Measurements from ENCODE around the gene STX5. TPM values are rescaled to one million over a fixed set of nuclear protein-coding genes. Genes with fewer than 3 reads are reported as not detected.
"Not testable (repeated sequence)": the region's sequence is repeated elsewhere in the genome, so short reads cannot be mapped to it uniquely, and the experiment has no call there.

STX5 gene, protein sequence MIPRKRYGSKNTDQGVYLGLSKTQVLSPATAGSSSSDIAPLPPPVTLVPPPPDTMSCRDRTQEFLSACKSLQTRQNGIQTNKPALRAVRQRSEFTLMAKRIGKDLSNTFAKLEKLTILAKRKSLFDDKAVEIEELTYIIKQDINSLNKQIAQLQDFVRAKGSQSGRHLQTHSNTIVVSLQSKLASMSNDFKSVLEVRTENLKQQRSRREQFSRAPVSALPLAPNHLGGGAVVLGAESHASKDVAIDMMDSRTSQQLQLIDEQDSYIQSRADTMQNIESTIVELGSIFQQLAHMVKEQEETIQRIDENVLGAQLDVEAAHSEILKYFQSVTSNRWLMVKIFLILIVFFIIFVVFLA
- total RNA-seq (2014; rRNA removed; shearing (Covaris generic)), result 40.9 and 49.0 TPM in 2 replicates

DNA sequence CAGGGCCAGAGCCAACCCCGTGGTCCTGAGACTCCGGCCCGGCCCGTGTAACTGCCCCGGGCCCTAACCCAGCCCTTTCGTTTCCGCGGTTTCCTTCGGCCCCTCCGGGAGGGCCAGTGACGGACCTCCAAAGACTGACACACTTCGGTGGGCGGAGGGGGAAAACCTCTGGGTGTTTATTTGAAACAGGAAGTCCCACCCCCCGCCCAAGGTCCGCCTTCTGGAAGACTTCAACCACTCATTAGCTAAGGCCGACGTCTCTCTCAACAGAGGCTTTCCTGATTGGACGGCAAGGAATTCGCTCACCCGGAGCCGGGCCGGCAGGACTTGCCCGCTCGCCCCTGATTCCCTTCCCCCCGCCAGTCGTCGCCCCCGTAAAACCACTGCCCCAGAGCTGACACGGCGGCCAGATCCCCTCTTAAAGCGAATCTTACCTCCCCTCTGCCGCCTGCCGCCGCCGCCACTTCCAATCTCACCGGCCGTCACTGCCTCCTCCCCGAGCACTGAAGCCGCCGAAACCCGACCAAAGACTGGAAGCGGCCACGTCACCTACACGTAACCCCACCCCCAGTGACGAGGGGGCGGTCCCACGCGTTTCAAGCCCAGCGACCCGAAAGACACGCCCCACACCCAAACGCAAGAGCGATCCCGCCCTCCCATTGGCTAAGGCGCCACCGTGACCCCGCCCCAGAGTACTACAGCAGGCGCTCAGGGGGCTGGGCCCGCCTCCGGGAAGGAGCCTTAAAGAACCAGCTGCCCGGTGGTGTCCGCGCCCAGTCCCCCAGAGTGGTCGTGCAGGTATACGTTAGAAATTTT is at the start of gene STX5:
TSS of gene STX5 (minus strand) at position 532 of the 816 bp plus-strand sequence. CDS start 808 bp downstream, outside the sequence.
- DNase-seq (ENCODE audit: low spot score), result peak; percentile 99
- in situ Hi-C loops (cut with HindIII; ENCODE audit: low sequenced_read_pairs), result no loop called here

DNA sequence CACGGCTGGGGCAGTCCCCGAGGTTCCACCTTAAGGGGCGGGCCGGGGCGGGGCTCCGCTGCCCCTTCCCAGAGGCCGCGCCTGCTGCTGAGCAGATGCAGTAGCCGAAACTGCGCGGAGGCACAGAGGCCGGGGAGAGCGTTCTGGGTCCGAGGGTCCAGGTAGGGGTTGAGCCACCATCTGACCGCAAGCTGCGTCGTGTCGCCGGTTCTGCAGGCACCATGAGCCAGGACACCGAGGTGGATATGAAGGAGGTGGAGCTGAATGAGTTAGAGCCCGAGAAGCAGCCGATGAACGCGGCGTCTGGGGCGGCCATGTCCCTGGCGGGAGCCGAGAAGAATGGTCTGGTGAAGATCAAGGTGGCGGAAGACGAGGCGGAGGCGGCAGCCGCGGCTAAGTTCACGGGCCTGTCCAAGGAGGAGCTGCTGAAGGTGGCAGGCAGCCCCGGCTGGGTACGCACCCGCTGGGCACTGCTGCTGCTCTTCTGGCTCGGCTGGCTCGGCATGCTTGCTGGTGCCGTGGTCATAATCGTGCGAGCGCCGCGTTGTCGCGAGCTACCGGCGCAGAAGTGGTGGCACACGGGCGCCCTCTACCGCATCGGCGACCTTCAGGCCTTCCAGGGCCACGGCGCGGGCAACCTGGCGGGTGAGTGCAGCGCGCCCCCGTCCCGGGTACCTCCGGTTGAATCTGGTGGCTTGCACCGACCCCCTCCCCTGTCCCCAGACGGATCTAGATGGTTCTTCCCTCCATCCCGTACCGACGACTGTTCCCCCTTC is 49.1 kb upstream of the STX5 start, which contains the start of gene SLC3A2:
TSS of gene SLC3A2 (plus strand) at position 94 of the 776 bp plus-strand sequence. CDS start at position 222, 128 bp downstream.
- DNase-seq (ENCODE audit: low spot score), result peak; percentile 84
- in situ Hi-C loops (cut with HindIII; ENCODE audit: low sequenced_read_pairs), result no loop called here

DNA sequence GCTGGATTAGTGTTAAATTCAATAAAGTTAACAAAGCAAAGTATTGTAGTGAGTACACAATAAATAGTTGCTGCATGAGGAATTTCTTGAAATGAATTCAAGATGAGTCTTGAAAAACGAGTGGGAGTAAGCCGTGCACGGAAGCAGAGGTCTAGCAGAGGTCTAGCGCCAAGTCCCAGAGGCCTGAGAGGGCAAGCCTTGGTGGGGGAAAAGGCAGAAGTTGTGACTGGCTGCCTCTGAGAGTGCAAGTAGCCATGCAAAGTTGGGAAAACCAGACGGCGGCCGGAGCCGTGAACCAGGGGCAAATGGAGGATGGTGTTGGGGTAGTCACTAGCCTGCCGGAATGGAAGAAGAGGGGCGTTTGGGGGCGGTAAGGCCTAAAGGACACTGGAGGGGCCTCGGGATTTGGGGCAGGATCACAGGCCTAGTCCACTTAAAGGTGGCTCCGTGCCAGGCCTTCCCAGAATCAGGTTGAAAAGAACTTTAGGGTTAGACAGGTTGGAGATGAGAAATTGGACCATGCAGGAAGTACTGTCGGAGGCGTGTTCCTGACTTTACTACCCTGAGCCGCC is 48.5 kb upstream of the STX5 start:
- in situ Hi-C loops (cut with HindIII; ENCODE audit: low sequenced_read_pairs), result no loop called here
- no peak for DNase-seq (ENCODE audit: low spot score)

DNA sequence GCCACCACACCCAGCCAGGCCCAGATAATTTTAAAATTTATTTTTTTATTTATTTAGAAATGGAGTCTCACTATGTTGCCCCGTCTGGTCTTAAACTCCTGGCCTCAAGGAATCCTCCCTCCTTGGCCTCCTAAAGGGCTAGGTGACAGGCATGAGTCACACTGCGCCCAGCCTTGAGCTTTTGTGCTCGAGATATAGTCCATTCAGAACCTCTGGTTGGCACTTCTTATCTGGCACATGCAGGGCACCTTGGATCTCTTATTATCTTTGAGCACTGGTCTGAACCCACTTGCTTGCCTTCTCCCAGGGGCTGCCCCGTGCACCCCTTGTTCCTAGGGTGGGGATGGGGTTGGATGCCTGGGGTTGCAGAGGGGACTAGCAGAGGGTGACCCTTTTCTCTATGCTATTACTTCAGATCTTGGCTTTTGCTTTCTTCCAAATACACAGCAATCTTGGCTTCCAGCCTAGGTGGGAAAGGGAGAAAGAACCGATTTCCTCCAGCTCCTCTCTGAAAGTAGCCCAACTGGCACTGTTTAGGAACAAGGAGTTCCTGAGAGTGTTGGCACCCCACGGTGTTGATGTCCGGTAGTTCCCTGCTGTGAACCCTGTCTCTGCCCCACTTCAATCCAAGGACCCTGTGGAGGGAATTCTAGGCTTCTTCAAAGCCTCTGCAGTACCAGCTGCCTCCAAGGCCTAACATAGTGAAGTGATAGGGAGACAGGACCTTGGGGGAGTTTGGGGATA is 47.6 kb upstream of the STX5 start:
- in situ Hi-C loops (cut with HindIII; ENCODE audit: low sequenced_read_pairs), result no loop called here
- no peak for DNase-seq (ENCODE audit: low spot score)

DNA sequence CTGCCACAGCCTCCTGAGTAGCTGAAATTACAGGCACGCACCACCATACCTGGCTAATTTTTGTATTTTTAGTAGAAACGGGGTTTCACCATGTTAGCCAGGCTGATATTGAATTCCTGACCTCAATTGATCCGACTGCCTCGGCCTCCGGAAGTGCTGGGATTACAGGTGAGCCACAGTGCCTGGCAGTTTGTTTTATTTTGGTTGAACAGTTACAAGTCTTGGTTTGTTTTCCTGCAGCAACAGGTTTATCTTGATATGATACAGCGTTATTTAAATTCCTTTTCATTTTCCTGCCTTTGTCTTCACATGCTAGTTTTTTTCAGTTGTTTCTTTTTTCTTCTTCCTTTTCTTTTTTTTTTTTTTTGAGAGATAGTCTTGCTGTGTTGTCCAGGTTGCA is 44.9 kb upstream of the STX5 start:
- no peak for DNase-seq (ENCODE audit: low spot score)
- in situ Hi-C loops (cut with HindIII; ENCODE audit: low sequenced_read_pairs), result no loop called here

DNA sequence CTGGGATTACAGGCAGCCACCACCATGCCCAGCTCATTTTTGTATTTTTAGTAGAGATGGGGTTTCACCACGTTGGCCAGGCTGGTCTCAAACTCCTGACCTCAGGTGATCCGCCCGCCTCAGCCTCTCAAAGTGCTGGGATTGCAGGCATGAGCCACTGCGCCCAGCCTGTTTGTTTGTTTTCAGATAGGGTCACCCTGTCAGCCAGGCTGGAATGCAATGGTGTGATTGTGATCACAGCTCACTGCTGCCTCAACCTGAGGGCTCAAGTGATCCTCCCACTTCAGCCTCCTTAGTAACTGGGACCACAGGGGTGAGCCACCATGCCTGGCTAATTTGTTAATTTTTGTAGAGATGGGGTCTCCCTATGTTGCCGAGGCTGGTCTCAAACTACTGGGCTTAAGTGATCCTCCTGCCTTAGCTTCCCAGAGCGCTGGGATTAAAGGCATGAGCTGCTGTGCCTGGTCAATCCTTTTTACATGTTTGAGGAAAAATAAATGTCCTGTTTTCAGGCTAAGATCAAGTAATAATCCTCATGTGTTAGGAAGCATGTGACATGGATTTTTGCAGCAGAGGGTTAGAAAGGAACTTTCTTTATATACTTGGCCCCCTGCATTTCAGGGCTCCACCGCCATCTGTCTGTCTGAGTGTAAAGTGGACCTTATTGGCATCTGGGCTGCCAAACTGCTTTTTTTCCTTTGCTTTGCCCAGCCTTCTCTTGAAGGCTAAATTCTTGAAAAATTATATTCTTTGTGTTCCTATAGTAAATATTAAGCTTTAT is 44.0 kb upstream of the STX5 start:
- in situ Hi-C loops (cut with HindIII; ENCODE audit: low sequenced_read_pairs), result no loop called here

DNA sequence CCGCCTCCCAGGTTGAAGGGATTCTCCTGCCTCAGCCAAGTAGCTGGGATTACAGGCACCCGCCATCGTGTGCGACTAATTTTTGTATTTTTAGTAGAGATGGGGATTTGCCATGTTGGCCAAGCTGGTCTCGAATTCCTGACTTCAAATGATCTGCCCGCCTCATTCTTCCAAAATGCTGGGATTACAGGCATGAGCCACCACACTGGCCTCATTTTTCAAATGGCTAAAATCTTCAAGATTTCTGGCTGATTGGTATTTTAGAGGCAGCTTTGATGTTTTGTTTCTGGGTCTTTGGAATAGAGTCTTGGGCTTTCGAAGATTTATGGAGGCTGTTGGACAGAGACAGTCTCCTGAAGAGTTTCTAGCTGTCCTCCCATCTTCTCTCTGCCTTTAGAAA is 43.0 kb upstream of the STX5 start:
- in situ Hi-C loops (cut with HindIII; ENCODE audit: low sequenced_read_pairs), result no loop called here
- DNase-seq (ENCODE audit: low spot score), result no peak

More for the DNA sequence above, 44.0 kb upstream of the STX5 start:
- DNase-seq (ENCODE audit: low spot score), result no peak

DNA sequence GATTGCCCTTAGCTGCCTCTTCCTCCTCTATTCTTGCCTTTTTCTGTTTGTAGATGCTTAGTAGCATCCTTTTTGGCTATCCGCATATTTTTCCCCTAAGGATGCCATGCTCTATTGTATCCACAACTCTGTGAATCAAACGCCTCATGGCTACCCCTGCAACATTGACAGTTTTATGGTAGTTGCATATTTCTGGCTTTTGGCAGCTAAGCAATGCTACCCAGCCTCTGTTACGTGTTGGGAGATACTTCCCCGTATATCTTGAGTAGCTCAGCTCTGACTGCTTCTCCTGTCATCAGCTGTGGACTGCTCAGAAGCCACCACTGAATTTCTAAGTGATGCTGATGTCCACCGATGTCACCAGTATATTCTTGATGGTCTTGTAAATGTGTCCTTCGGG is 33.8 kb upstream of the STX5 start:
- in situ Hi-C loops (cut with HindIII; ENCODE audit: low sequenced_read_pairs), result no loop called here
- no peak for DNase-seq (ENCODE audit: low spot score)

DNA sequence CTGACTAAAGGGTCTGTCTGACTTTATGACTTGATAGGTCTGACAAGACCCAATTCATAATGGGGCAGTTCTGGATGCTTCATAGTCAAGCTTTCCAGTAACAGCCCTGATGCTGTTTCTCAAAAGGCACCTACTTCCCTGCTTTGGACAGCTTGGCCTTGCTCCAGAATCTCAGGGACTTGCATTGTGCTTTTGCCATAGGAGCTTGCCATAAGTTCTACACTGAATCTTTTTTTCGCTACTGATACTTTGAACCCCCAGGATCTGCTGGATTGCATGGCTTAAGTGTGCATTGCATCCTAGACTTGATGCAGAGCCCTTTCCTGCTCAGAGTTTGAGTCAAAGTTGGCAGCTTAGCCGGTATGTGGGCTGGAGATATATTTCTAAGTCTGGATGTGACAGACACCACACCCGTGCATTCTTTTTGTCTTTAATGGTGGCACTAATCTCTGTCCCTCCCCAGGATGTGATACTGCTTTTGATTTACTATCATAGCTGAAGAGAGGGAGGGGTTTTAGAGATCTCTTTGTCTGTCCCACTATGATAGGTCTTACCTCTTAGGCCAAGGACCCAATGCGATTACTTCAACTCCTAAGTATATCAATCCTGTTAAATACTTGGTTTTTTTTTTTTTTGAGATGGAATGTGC is 32.0 kb upstream of the STX5 start:
- no peak for DNase-seq (ENCODE audit: low spot score)
- in situ Hi-C loops (cut with HindIII; ENCODE audit: low sequenced_read_pairs), result no loop called here

DNA sequence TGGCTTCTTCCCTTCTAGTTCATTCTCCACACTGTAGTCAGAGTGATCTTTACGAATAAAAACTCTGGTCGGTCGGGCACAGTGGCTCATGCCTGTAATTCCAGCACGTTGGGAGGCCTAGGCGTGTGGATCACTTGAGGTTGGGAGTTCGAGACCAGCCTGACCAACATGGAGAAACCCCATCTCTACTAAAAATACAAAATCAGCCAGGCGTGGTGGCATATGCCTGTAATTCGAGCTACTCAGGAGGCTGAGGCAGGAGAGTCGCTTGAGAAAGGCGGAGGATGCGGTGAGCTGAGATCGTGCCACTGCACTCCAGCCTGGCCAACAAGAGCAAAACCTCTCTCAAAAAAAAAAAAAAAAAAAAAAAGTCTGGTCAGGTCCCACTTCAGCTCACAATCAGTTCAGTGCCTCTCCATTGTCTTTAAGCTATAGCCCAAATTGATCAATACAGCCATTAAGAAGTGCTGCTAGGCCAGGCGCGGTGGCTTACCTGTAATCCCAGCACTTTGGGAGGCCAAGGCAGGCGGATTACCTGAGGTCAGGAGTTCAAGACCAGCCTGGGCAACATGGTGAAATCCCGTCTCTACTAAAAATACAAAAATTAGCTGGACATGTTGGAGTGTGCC is 29.8 kb upstream of the STX5 start:
- DNase-seq (ENCODE audit: low spot score); in situ Hi-C loops (cut with HindIII; ENCODE audit: low sequenced_read_pairs): not testable (repeated sequence)

DNA sequence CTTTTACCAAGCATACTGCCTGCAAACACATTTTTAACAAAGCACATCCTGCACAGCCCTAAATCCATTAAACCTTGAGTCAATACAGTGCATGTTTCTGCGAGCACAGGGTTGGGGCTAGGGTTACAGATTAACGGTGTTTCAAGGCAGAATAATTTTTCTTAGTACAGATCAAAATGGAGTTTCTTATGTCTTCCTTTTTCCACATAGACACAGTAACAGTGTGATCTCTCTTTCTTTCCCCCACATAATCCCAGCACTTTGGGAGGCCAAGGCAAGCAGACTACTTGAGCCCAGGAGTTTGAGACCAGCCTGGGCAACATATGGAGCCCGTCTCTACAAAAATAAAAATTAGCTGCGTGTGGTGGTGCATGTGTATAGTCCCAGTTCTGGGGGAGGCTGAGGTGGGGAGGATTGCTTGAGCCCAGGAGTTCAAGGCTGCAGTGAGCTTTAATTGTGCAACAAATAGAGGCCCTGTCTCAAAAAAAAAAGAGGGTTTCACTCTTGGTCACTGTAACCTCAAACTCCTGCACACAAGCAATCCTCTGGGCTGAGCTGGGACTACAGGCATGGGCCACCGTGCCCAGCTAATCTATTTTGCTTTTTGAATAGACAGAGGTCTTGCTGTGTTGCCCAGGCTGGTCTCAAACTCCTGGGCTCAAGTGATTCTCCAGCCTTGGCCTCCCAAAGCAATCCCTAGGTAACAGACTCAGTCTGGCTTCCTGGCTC is 29.1 kb upstream of the STX5 start:
- in situ Hi-C loops (cut with HindIII; ENCODE audit: low sequenced_read_pairs), result no loop called here
- no peak for DNase-seq (ENCODE audit: low spot score)

DNA sequence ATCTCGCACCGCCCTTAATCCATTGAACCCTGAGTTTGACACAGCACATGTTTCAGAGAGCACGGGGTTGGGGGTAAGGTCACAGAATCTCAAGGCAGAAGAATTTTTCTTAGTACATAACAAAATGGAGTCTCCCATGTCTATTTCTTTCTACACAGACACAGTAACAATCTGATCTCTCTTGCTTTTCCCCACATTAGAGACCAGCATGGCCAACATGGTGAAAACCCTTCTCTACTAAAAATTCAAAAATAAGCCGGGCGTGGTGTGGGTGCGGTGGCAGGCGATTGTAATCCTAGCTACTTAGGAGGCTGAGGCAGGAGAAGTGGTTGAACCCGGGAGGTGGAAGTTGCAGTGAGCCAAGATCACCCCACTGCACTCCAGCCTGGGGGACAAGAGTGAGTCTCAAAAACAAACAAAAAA is 27.4 kb upstream of the STX5 start:
- in situ Hi-C loops (cut with HindIII; ENCODE audit: low sequenced_read_pairs); DNase-seq (ENCODE audit: low spot score): not testable (repeated sequence)

DNA sequence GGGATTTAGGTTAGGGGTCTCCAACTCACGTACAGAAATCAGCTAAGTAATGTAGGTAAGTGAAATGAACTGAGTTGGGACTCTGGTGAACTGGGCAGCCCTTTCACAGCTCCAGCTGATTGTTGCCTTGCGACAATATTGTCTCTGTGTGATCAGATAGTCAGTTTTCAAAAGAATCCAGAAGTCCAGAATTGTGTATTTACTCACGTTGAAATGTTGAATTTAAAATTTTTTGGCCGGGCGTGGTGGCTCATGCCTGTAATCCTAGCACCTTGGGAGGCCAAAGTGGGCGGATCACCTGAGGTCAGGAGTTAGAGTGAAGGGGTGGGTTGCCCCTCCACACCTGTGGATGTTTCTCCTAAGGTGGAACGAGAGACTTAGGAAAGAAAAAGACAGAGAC is 26.4 kb upstream of the STX5 start:
- no peak for DNase-seq (ENCODE audit: low spot score)
- in situ Hi-C loops (cut with HindIII; ENCODE audit: low sequenced_read_pairs), result no loop called here

DNA sequence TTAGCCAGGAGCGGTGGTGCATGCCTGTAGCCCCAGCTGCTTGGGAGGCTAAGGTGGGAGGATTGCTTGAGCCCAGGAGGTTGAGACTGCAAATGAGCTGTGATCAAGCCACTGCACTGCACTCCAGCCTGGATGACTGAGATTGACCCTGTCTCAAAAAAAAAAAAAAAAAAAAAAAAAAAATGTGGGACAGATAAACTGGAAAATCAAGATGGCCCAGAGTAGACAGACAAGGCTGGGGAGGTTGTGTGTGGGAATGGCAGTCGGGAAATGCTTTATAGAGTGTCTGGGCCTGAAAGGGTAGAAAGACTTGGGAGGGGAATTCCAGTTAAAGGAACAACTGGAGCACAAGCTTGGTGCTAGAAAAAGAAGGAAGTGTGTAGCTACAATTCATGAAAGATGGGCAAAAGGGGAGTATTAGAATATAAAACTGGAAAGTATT is 25.7 kb upstream of the STX5 start:
- DNase-seq (ENCODE audit: low spot score), result no peak
- in situ Hi-C loops (cut with HindIII; ENCODE audit: low sequenced_read_pairs), result no loop called here

DNA sequence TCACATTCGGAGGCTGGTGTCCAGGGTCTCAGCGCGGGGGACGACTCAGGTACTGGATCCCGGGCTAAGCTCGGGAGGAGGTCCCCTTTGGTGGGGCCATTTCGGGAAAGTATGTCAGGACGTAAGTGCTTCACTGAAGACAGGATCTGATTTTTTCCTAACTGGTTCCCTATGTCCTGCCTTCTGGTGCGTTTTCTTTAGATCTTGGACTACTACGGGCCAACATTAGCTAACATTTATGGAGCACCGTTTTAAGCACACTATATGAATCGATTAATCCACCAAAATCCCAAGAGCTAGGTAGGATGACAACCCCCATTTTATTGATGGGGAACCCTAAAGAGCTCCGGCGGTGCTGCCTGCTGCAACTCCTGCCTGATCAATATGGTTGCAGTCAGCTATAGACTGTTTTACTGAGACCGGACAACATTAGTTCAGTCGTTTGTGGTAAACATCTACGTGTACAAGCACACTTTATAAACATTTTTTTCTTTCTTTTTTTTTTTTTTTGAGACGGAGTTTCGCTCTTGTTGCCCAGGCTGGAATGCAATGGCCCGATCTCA is 24.6 kb upstream of the STX5 start:
- no peak for DNase-seq (ENCODE audit: low spot score)
- in situ Hi-C loops (cut with HindIII; ENCODE audit: low sequenced_read_pairs), result no loop called here

Data from G401 (cell line).